Measurements from ENCODE around the gene USP12.

GRCh38 chr13:27171827-27172494 is 350 bp upstream of the USP12 start:
- no peak for TF ChIP-seq EP300 (IDR thresholded peaks at IDR 0.05)
- TF ChIP-seq POLR2A (IDR thresholded peaks at IDR 0.05): no peak

Measured in ovary (tissue), 1 donor.